Lung (tissue), 16 donors: ENCODE data around the gene TFCP2L1. TPM values are rescaled to one million over a fixed set of nuclear protein-coding genes. Genes with fewer than 3 reads are reported as not detected.
"Not testable (repeated sequence)": the region's sequence is repeated elsewhere in the genome, so short reads cannot be mapped to it uniquely, and the experiment has no call there.

ENCODE experiments used
- ATAC-seq: fragments of 200-7000 bp; cut with Tn5 transposase; one replicate; pipeline ENCODE4 v1.9.1; 2020; ENCODE audit warnings: moderate number of reproducible peaks; ENCODE audit not compliant: insufficient read depth, low FRiP score
- DNase-seq, 3 donors: peaks; one replicate each; pipeline ENCODE4 v3.0.0-alpha.2; 2013 to 2017
- H3K27ac ChIP-seq, 2 donors: one replicate each; pipeline ENCODE4 v1.5.1; 2013; ENCODE audit warnings: mild to moderate bottlenecking in 2 of 2, moderate library complexity in 2 of 2, control low read depth in 1 of 2, inconsistent platforms in 1 of 2, low read depth in 1 of 2, low read length in 1 of 2
- H3K27me3 ChIP-seq, 3 donors: one replicate each; pipeline ENCODE4 v1.5.1; 2013; ENCODE audit warnings: low read length in 2 of 3; ENCODE audit not compliant: control insufficient read depth in 3 of 3, insufficient read depth in 3 of 3
- H3K36me3 ChIP-seq, 4 donors: one replicate each; pipeline ENCODE4 v1.5.1; 2013; ENCODE audit warnings: low read length in 4 of 4, mild to moderate bottlenecking in 1 of 4, moderate library complexity in 1 of 4; ENCODE audit not compliant: control insufficient read depth in 4 of 4, insufficient read depth in 4 of 4
- H3K4me1 ChIP-seq, 5 donors: one replicate each; pipeline ENCODE4 v1.5.1; 2013; ENCODE audit warnings: low read length in 5 of 5, mild to moderate bottlenecking in 2 of 5, moderate library complexity in 1 of 5; ENCODE audit not compliant: control insufficient read depth in 5 of 5, insufficient read depth in 5 of 5
- H3K4me3 ChIP-seq: one replicate; pipeline ENCODE4 v1.5.1; 2013; ENCODE audit warnings: mild to moderate bottlenecking, control low read depth, moderate library complexity
- H3K9ac ChIP-seq, 2 donors: one replicate each; pipeline ENCODE4 v1.5.1; 2013; ENCODE audit warnings: low read length in 2 of 2, control low read depth in 1 of 2; ENCODE audit not compliant: insufficient read depth in 1 of 2
- H3K9me3 ChIP-seq, 4 donors: one replicate each; pipeline ENCODE4 v1.5.1; 2013; ENCODE audit warnings: low read length in 3 of 4, mild to moderate bottlenecking in 1 of 4, moderate library complexity in 1 of 4; ENCODE audit not compliant: control insufficient read depth in 4 of 4, insufficient read depth in 3 of 4
- CTCF ChIP-seq: IDR thresholded peaks from 2 replicates; pipeline ENCODE4 v1.5.1; 2012; ENCODE audit warnings: mild to moderate bottlenecking; ENCODE audit errors: control extremely low read depth, extremely low read depth
- WGBS, 2 donors: extraction: QIAGEN DNeasy Blood & Tissue Kit; methylation state at CpG; one replicate each; pipeline ENCODE4 v1.1.7; 2013; 5-methylcytosine and 5-hydroxymethylcytosine counted together
- long read RNA-seq, 5 donors: transcript quantifications; one replicate each; lab custom pipeline, GENCODE V29; 2026
- polyA plus RNA-seq, 2 donors: library from polyadenylated mRNA; stranded (reverse); fragments of 200-250 nt; gene quantifications; one replicate each; pipeline ENCODE4 v1.2.1, GENCODE V29; 2013
- total RNA-seq, 2 donors: library from RNA; depleted of rRNA in 1 of 2; stranded (reverse); fragments of >200 nt in 1 of 2; gene quantifications; one replicate each; pipeline ENCODE4 v1.2.1, GENCODE V29; 2014 to 2021
- donor health status: control.
- donor health status: control.
- donor health status: Bipolar disorder and iron deficiency.
- donor health status: healthy.
- donor health status: DM: yes; HTN: yes; CAD: no.

Gene TFCP2L1
- total RNA-seq (10 to 100 TPM in 1 of 2 donors, 1 to 10 TPM in 1; 2.8 to 36.1 TPM), polyA plus RNA-seq (1 to 10 TPM; 6.3 to 7.1 TPM)
- long read RNA-seq, donor 1 = 0 reads
- long read RNA-seq, donor 2 = 0 reads
- long read RNA-seq, donor 3 = 0 reads
- long read RNA-seq, donor 4 = 0 reads
- long read RNA-seq, donor 5, full-length matches to known transcripts = 1 of 1 reads
- long read RNA-seq, donor 5, partial matches to known transcripts = 0 of 1 reads
- long read RNA-seq, donor 5, other reads (novel, unspliced or antisense) = 0 of 1 reads

- H3K4me1 ChIP-seq = peaks cover 0 to 18% (median 2%) of the 10 kb centered on the region in 5 donors
- H3K27me3 ChIP-seq = peaks cover 0 to 17% (median 11%) of the 10 kb centered on the region in 3 donors
- H3K9me3 ChIP-seq = peaks cover 0 to 2% (median 0%) of the 10 kb centered on the region in 4 donors
- peak within 1 kb of the TSS in 1 of 2 donors; percentile 76 for H3K27ac ChIP-seq
- ATAC-seq = peak; percentile 83
- no peak within 1 kb of the TSS for H3K9ac ChIP-seq
- WGBS, 2 donors = 1 to 2% methylated on average over 77 to 119 of the region's 119 CpGs
- no peak for TF ChIP-seq CTCF
- no peaks in the 10 kb centered on the region for H3K36me3 ChIP-seq
- peak in 1 of 3 donors; percentile 37 for DNase-seq
- peak within 1 kb of the TSS; percentile 42 for H3K4me3 ChIP-seq
These were observed at the start of gene TFCP2L1 for GRCh38 chr2:121284463-121285449. Gene TFCP2L1 (minus strand): TSS chr2:121285202. CDS start chr2:121285109, 93 bp downstream.

GRCh38 chr2:121333834-121334558 lies 49.0 kb upstream of the TFCP2L1 start:
- TF ChIP-seq CTCF = no peak
- 70 to 74% methylated on average over 12 of the region's 12 CpGs for WGBS, 2 donors
- Histone ChIP-seq H3K36me3 (peaks cover 0 to 6% (median 1%) of the 10 kb centered on the region in 4 donors), H3K27me3 (no peaks in the 10 kb centered on the region), H3K27ac (no peak overlapping the region), H3K9ac (no peak overlapping the region), H3K9me3 (no peaks in the 10 kb centered on the region), H3K4me3 (no peak overlapping the region), H3K4me1 (no peaks in the 10 kb centered on the region)
- ATAC-seq (no peak), DNase-seq (no peak)

- no peak for DNase-seq
- no peak for TF ChIP-seq CTCF
- no peak overlapping the region for H3K27ac ChIP-seq
- no peaks in the 10 kb centered on the region for H3K9me3 ChIP-seq
- H3K36me3 ChIP-seq = peaks cover 0 to 2% (median 0%) of the 10 kb centered on the region in 4 donors
- 87 to 89% methylated on average over 17 of the region's 17 CpGs for WGBS, 2 donors
- no peak overlapping the region for H3K4me3 ChIP-seq
- H3K4me1 ChIP-seq = no peaks in the 10 kb centered on the region
- no peak overlapping the region for H3K9ac ChIP-seq
- no peak for ATAC-seq
- no peaks in the 10 kb centered on the region for H3K27me3 ChIP-seq
These were observed 48.2 kb upstream of the TFCP2L1 start for GRCh38 chr2:121333231-121333630.

- ATAC-seq = not testable (repeated sequence)
These were observed 46.3 kb upstream of the TFCP2L1 start for GRCh38 chr2:121331324-121331723.

More at GRCh38 chr2:121331324-121331723, 46.3 kb upstream of the TFCP2L1 start:
- H3K4me3 ChIP-seq, H3K4me1 ChIP-seq, H3K9me3 ChIP-seq, DNase-seq, H3K27ac ChIP-seq, H3K9ac ChIP-seq, H3K27me3 ChIP-seq, H3K36me3 ChIP-seq: not testable (repeated sequence)
- 82 to 91% methylated on average over 8 of the region's 8 CpGs for WGBS, 2 donors
